Ascending aorta (tissue), 2 donors: ENCODE measurements around the gene CALR3. TPM values are rescaled to one million over a fixed set of nuclear protein-coding genes. Genes with fewer than 3 reads are reported as not detected.
"Not testable (repeated sequence)": the region's sequence is repeated elsewhere in the genome, so short reads cannot be mapped to it uniquely, and the experiment has no call there.

ENCODE experiments used
- DNase-seq, 2 donors: peaks; one replicate each; pipeline ENCODE4 v3.0.0-alpha.2; 2019; ENCODE audit warnings: low spot score in 2 of 2
- H3K27ac ChIP-seq, 2 donors: fragments of 200-600 bp; sonication (generic); one replicate each; pipeline ENCODE4 v1.5.1; 2016 to 2017; ENCODE audit warnings: mild to moderate bottlenecking in 1 of 2
- H3K27me3 ChIP-seq: fragments of 200-600 bp; sonication (generic); one replicate; pipeline ENCODE4 v1.5.1; 2017
- H3K36me3 ChIP-seq, 2 donors: fragments of 200-600 bp; sonication (generic); one replicate each; pipeline ENCODE4 v1.5.1; 2016
- H3K4me1 ChIP-seq, 2 donors: fragments of 200-600 bp; sonication (generic); one replicate each; pipeline ENCODE4 v1.5.1; 2016 to 2017; ENCODE audit warnings: mild to moderate bottlenecking in 1 of 2
- H3K4me3 ChIP-seq, 2 donors: fragments of 200-600 bp; sonication (generic); one replicate each; pipeline ENCODE4 v1.5.1; 2016 to 2017; ENCODE audit warnings: mild to moderate bottlenecking in 1 of 2
- H3K9me3 ChIP-seq, 2 donors: fragments of 200-600 bp; sonication (generic); one replicate each; pipeline ENCODE4 v1.5.1; 2016
- CTCF ChIP-seq, 3 experiments: fragments of 200-600 bp in 2 of 3; fragments of 450-650 bp in 1 of 3; sonication (generic) in 2 of 3; IDR thresholded peaks; one replicate each; pipeline ENCODE4 v1.5.1; 2016 to 2019; ENCODE audit warnings: antibody characterized with exemption in 3 of 3, mild to moderate bottlenecking in 1 of 3, moderate library complexity in 1 of 3
- intact Hi-C: fragments of 100-400 bp; cut with DNase I; formaldehyde crosslinking; loops from one replicate; pipeline ENCODE4 v1.15.1; 2023
- total RNA-seq: library from RNA; depleted of rRNA; stranded (reverse); fragments of >200 nt; gene quantifications from one replicate; pipeline ENCODE4 v1.1.0, GENCODE V29; 2016

The CALR3 gene
- total RNA-seq, 1 donor from 2014 or later = not detected

GRCh38 chr19:16516923-16517610 is 21.1 kb upstream of the CALR3 start:
- no peaks in the 10 kb centered on the region for H3K9me3 ChIP-seq
- intact Hi-C loops = no loop called here
- no peak overlapping the region for H3K27ac ChIP-seq
- no peak for DNase-seq
- no peak overlapping the region for H3K4me3 ChIP-seq
- no peaks in the 10 kb centered on the region for H3K27me3 ChIP-seq
- H3K4me1 ChIP-seq = no peaks in the 10 kb centered on the region
- no peak for TF ChIP-seq CTCF (IDR thresholded peaks at IDR 0.05)
- H3K36me3 ChIP-seq = peaks cover 46 to 78% of the 10 kb centered on the region in 2 donors

GRCh38 chr19:16516381-16516780 is 20.4 kb upstream of the CALR3 start:
- H3K27ac ChIP-seq = no peak overlapping the region

GRCh38 chr19:16514383-16515019 is 18.5 kb upstream of the CALR3 start:
- peaks cover 31 to 66% of the 10 kb centered on the region in 2 donors for H3K36me3 ChIP-seq
- DNase-seq = no peak
- intact Hi-C loops = no loop called here
- H3K27me3 ChIP-seq = no peaks in the 10 kb centered on the region
- H3K4me1 ChIP-seq = no peaks in the 10 kb centered on the region
- H3K4me3 ChIP-seq = no peak overlapping the region
- H3K9me3 ChIP-seq = no peaks in the 10 kb centered on the region
- no peak overlapping the region for H3K27ac ChIP-seq
- no peak for TF ChIP-seq CTCF (IDR thresholded peaks at IDR 0.05)

More at GRCh38 chr19:16516381-16516780, 20.4 kb upstream of the CALR3 start:
- Histone ChIP-seq H3K36me3 (peaks cover 41 to 71% of the 10 kb centered on the region in 2 donors), H3K4me3 (no peak overlapping the region), H3K27me3 (no peaks in the 10 kb centered on the region), H3K4me1 (no peaks in the 10 kb centered on the region), H3K9me3 (no peaks in the 10 kb centered on the region)
- intact Hi-C loops = no loop called here
- DNase-seq = no peak
- no peak for TF ChIP-seq CTCF (IDR thresholded peaks at IDR 0.05)

- H3K4me1 ChIP-seq, H3K27ac ChIP-seq, H3K4me3 ChIP-seq, DNase-seq, H3K9me3 ChIP-seq, H3K27me3 ChIP-seq, intact Hi-C loops: not testable (repeated sequence)
- H3K36me3 ChIP-seq = peaks cover 18 to 55% of the 10 kb centered on the region in 2 donors
Observed at GRCh38 chr19:16512611-16513010, 16.6 kb upstream of the CALR3 start.

GRCh38 chr19:16509141-16510061 is 13.4 kb upstream of the CALR3 start:
- no peak overlapping the region for H3K27ac ChIP-seq
- H3K27me3 ChIP-seq = no peaks in the 10 kb centered on the region
- H3K9me3 ChIP-seq = no peaks in the 10 kb centered on the region
- no peak for DNase-seq
- no peak overlapping the region for H3K4me3 ChIP-seq
- no peak for TF ChIP-seq CTCF (IDR thresholded peaks at IDR 0.05)
- intact Hi-C loops = no loop called here
- peaks cover 19 to 50% of the 10 kb centered on the region in 2 donors for H3K36me3 ChIP-seq
- H3K4me1 ChIP-seq = no peaks in the 10 kb centered on the region
